Astrocyte (in vitro differentiated cells and primary cell): Measurements from ENCODE around the gene TOM1L2.

ENCODE experiments used
- EZH2 ChIP-seq: IDR thresholded peaks from 2 replicates; pipeline ENCODE4 v1.6.1; 2012; ENCODE audit warnings: mild to moderate bottlenecking, low read length, inconsistent platforms; ENCODE audit not compliant: insufficient read depth
- TF ChIP-seq, protein P1 (sequence below): IDR thresholded peaks from 2 replicates; pipeline ENCODE4 v1.5.1; 2011; ENCODE audit warnings: low read depth, mild to moderate bottlenecking, inconsistent platforms, low read length, moderate library complexity; ENCODE audit not compliant: insufficient read depth

DNA sequence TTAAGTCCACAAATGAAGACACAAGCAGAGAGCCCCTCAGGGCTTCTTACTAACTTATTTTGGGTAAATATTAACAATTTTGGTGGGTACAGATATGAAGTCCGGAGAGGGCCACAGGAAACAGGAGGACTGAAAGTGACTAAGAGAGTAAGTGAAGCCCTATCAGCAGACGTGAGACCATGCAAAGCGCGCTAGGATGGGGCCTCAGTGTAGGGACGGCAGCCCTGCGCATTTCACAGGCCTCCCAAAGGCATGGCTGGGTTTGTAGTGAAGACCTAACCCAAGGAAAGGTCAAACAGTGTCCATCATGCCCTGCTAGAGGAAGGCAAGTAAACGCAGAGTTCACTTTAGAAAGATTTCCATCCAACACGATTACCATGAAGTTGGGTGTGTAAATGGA, 75.5 kb downstream of the TOM1L2 start:
- TF ChIP-seq, protein P1, sequence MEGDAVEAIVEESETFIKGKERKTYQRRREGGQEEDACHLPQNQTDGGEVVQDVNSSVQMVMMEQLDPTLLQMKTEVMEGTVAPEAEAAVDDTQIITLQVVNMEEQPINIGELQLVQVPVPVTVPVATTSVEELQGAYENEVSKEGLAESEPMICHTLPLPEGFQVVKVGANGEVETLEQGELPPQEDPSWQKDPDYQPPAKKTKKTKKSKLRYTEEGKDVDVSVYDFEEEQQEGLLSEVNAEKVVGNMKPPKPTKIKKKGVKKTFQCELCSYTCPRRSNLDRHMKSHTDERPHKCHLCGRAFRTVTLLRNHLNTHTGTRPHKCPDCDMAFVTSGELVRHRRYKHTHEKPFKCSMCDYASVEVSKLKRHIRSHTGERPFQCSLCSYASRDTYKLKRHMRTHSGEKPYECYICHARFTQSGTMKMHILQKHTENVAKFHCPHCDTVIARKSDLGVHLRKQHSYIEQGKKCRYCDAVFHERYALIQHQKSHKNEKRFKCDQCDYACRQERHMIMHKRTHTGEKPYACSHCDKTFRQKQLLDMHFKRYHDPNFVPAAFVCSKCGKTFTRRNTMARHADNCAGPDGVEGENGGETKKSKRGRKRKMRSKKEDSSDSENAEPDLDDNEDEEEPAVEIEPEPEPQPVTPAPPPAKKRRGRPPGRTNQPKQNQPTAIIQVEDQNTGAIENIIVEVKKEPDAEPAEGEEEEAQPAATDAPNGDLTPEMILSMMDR = no peak
- TF ChIP-seq EZH2 = no peak
